C4-2B (cell line): ENCODE measurements around the gene MCMBP.

ENCODE experiments used
- H3K27ac ChIP-seq: fragments of 450-650 bp; 2 replicates; pipeline ENCODE4 v1.5.1; 2017
- CTCF ChIP-seq: fragments of 450-650 bp; conservative IDR thresholded peaks from 2 replicates; pipeline ENCODE4 v1.5.1; 2017; ENCODE audit warnings: mild to moderate bottlenecking
- ZFX ChIP-seq: fragments of 450-650 bp; IDR thresholded peaks from 2 replicates; pipeline ENCODE4 v1.6.1; 2017

The MCMBP gene

GRCh38 chr10:119832951-119833350, 39.7 kb downstream of the MCMBP start:
- TF ChIP-seq CTCF (no peak), ZFX (no peak)
- H3K27ac ChIP-seq: no peak overlapping the region

- no peak overlapping the region for H3K27ac ChIP-seq
- TF ChIP-seq CTCF (no peak), ZFX (no peak)
Measured at GRCh38 chr10:119831656-119832055, 41.0 kb downstream of the MCMBP start.

GRCh38 chr10:119830851-119831250, 41.8 kb downstream of the MCMBP start:
- TF ChIP-seq CTCF (no peak), ZFX (no peak)
- no peak overlapping the region for H3K27ac ChIP-seq

GRCh38 chr10:119829429-119829828, 43.2 kb downstream of the MCMBP start:
- no peak overlapping the region for H3K27ac ChIP-seq
- TF ChIP-seq CTCF: no peak
- no peak for TF ChIP-seq ZFX

GRCh38 chr10:119827430-119827829, 45.2 kb downstream of the MCMBP start:
- TF ChIP-seq ZFX (no peak), CTCF (no peak)
- no peak overlapping the region for H3K27ac ChIP-seq

- TF ChIP-seq CTCF (no peak), ZFX (no peak)
- no peak overlapping the region for H3K27ac ChIP-seq
Measured at GRCh38 chr10:119826771-119827170, 45.9 kb downstream of the MCMBP start.

GRCh38 chr10:119824299-119824698, 48.3 kb downstream of the MCMBP start:
- TF ChIP-seq ZFX: no peak
- TF ChIP-seq CTCF: no peak
- no peak overlapping the region for H3K27ac ChIP-seq
